HG02981 (cell line): ENCODE measurements around the gene FCGBP.
"Not testable (repeated sequence)": the region's sequence is repeated elsewhere in the genome, so short reads cannot be mapped to it uniquely, and the experiment has no call there.

ENCODE experiments used
- ATAC-seq: cut with Tn5 transposase; IDR thresholded peaks from one replicate; pipeline ENCODE4 v1.9.1; 2021; ENCODE audit warnings: mild to moderate bottlenecking, moderate library complexity; ENCODE audit not compliant: unreplicated experiment

FCGBP gene

DNA sequence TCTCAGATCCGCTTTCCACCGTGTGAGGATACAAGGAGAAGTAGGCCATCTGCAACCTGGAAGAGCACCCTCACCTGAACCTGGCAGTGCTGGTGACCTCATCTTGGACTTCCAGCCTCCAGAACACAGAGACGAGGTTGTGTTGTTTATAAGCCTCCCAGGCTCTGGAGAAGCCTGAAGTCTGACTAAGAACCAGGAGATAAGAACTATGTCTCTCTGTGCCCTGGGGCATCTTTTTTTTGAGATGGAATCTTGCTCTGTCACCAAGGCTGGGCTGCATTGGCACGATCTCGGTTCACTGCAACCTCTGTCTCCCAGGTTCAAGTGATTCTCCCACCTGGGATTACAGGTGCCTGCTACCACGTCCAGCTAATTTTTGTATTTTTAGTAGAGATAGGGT lies 14.5 kb downstream of the FCGBP start:
- no peak for ATAC-seq

DNA sequence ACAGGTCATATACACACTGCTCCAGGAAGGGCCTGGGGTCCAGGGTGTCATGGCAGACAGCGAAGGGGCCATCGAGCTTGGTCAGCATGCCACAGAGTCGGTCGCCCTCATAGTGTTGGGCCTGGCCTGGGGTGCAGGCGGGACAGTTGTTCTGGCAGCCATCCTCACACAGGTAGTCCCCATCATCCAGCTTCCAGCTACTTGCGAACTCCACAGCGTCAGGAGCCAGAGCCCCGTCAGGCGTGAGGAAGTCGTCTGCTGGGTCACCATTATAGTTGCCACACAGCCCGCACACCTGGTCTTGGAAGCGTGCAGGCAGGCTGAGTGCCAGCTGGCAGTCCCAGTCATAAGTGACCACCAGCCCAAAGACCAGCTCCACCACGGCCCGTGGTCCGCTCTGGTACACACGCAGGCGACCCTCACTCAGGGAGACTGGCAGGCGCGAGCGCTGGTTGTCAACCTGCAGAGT lies 16.2 kb downstream of the FCGBP start:
- ATAC-seq = no peak

DNA sequence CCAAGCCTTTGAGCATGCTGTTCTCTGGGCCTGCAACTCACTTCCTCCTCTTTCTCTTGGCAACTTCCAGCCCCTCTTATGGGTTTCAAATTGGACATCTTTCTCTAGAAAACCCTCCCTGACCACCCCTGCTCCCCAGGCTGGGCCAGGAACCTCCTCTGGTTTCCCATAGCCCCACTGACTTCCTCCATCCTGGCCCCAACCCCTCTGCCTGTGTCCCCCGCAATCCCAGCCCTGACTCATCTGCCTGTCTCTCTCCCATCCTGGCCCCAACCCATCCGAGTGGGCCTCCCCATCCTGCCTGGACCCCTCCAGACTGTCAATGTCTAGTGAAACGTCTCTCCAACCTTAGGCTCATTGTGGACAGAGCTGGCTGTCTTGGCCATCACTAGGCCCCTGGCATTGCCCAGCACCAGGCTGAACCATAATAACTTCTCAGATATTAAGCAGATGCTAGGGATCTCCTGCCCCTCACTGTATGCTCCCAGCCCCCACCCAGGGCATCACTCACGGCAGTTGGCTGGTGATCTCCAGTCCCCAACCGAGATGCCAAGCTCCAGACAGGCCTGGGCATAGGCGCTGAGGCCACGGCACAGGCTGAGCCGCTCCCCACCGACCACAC lies 16.8 kb downstream of the FCGBP start:
- no peak for ATAC-seq

DNA sequence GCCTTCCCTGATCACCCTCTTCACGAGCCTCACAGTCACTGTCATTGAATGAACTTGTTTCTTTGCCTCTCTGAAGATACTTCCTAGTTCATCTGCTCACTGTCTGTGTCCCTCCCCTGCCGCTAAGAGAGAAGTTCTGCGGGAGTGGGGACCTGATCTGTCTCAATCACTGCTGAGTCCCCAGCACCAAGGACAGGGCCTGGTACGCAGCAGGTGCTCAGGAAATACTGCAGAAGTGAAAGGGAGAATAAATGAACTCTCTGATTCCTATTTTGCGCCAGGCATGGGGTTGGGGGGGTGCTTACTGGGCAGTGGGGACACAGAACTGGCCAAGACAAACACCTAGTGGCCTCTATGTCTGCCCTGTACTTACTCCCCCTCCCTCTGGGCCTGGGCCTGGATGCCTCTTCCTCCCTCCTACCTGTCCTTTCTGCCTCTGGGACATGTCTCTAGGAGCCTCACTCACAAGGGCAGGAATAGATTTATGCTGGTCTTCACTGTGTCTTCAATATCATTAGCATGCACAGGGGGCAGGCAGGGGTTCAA lies 17.5 kb downstream of the FCGBP start:
- no peak for ATAC-seq

DNA sequence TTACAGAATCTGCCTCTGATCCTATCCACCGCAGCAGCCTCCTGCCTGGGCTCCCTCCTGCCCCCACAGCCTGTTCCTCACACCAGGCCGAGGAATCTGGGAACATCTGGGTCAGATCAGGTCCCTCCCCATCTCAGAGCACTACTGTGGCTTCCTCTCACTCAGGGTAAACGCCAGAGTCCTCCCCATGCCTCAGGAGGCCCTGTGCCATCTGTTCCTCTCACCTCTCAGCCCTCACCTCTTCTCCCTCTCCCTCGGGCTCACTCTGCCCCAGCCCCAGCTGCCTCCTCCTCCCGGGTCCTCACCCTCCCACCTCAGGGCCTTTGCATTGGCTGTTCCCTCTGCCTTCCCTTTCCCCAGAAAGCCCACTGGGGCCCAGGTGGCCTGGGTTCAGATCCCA lies 18.2 kb downstream of the FCGBP start:
- ATAC-seq = no peak

DNA sequence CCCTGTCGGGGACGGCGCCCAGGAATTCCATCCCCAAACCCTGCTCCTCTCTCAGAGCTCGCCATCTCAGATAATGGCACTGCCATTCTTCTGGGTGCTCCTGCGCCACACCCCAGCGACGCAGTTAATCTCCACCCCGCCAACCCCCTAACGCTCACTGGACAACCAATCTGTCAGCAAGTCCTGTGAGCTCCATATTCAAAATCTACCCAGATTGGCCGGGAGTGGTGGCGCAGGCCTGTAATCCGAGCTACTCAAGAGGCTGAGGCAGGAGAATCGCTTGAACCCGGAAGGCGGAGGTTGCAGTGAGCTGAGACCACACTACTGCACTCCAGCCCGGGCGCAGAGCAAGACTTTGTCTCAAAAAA lies 18.6 kb downstream of the FCGBP start:
- no peak for ATAC-seq

DNA sequence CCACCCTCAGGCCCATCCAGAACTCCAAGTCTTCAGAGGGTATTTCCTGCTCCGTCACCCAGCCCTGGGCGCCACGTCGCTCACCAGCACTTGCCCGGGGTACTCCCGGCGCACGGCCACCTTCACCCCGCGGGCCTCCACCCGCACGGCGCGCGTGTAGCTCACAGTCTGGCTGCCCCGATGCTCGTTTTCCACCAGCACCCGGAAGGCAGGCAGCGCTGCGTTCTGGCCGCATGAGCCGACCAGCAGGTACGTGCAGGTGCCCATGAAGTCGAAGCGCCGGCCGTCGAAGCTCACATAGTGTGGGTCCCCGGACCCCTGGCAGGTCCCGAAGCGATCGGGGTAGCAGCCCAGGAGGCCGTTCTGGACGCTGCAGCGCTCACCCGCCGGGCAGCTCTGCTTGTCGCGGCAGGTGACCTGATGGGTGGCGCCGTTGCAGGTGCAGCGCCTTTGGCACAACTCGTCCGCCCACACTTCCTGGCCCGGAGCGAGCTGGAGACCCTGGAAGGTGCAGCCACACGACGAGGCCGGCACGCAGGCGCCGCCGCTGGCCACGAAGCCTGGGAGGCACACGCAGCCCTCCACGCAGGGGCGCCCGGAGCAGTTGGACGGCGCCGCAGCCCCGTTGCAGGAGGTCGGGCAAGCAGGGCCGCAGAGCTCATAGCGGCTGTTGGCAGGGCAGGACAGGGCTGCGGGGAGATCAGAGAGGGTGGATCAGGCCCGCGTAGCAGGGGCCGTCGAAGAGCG lies 19.2 kb downstream of the FCGBP start:
- ATAC-seq = no peak

DNA sequence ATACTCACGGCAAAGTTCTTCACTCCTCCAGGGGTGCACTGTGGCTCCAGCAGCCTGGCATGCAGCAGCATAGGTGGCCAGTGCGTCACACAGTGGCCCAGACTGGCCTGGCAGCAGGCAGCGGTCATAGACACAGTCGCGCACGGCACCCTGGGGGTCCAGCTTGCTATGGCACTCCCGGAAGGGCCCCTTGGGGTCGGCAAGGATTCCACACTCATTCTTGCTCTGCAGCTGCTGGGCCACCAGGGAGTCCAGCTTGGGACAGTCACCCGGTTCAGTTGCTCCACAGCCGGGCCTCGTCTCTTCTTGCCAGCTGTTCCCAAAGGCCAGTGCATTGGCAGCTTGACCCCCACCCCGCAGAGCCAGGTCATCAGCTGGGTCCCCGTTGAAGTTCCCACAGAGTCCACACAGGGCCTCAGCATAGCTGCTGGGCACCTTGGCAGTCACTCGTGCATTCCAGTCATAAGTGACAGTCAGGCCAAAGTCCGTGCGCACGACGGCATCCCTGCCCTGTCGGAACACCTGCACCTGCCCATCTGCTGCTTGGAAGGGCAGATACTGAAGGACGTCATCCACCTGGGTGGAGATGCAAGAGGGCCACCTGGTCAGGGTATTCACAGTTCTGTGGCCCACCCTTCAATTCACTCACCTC lies 20.6 kb downstream of the FCGBP start:
- no peak for ATAC-seq

DNA sequence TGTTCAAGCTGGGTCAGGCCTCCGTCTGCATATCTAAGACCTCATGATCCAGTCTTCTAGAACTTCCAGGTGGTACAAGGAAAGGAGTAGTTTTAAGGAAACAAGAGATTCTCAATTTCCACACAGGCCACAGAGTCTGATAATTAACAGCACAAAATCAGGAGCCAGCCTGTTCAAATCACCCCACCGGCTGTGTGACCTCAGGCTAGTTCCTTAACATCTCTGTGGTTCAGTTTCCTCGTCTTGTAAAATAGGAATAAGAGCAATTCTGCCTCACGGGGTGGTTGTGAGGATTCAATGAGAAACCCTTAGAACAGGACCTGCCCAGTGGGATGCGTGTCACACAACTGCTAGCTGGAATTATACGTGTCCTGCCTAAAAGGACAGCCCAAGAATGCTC lies 25.6 kb downstream of the FCGBP start:
- ATAC-seq = no peak

DNA sequence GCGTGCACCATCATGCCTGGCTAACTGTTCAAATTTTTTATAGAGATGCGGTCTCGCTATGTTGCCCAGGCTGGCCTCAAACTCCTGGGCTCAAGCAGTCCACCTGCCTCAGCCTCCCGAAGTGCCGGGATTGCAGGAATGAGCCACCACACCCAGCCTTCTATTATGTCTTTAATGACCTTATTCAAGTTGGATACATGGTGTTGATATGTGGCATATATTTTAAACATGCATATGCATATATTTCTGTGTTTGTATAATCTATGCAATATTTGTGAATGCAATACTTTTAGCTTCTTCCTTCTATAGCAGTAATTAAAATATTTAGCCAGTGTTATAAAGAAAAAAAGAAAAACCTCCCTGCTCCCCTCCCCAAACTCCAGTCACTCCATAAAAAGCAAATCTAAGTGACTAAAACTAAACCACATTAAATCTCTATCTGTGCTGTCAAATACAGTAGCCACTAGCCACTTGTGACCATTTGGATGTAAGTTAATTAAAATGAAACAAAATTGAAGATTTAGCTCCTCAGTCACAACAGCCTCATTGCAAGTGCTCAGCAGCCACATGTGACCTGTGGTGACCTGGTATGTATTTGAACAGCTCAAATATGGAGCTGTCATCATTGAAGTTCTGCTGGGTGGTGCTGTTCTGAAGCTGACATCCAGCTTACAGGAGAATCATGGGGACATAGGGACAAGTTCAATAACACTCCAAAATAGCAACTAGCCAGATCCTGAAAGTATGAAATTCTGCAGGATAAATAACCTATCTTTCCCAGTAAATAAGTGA lies 27.4 kb downstream of the FCGBP start:
- no peak for ATAC-seq

DNA sequence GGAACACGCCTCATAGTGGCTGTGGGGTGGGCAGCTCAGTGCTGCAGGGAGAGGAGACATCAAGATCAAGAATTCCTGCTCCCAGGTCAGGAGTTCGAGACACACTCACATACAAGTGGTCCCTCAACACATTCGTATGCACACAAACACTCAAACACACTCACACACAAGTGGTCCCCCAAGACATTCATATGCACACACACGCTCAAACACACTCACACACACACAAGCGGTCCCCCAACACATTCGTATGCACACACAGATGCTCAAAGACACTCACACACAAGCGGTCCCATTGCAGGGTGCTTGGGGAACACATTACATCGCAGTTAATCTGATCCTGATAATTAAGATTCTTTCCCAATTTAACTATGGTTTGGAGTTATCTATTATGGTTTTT lies 28.2 kb downstream of the FCGBP start:
- ATAC-seq = no peak

DNA sequence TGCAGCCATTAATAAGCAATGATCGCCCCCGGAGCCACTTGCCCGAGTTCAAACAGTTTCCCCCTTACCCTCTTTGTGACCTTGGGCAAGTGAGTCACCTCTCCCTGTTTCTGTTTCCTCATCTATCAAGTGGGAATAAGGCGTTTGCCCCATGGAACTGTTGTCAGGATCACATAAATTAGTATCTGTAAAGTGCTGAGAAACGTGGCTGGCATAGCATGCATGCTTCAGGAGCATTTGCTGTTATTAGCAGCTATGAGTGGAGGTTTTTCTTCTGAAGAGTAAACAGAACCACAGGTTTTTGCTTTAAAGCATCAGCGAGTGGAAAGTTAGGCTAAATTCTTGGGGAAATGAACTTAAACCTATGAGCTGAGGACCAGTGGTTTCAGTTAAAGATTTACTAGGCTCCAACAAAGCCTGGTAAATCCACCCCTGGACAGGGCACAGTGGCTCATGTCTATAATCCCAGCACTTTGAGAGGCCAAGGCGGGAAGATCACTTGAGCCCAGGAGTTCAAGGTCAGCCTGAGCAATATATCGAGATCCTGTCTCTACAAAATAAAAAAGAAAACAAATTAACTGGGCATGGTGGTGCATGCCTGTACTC lies 30.8 kb downstream of the FCGBP start:
- ATAC-seq = not testable (repeated sequence)

DNA sequence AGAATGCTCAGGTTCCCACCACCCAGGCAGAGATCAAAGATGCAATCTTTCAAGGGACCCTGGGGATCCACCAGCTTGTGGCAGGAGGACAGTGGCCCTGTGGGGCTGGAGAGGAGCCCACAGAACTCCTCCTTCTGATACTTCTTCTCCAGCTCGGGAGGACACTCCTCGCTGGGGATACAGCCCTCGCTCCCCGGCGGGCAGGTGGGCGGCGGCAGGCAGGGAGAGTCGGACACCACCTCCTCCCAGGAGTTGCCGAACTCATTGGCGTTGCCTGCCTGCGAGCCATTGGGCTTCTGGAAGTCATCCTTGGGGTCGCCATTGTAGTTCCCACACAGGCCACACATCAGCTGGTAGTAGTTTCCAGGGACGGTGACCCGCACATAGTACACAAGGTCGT lies 32.1 kb downstream of the FCGBP start:
- not testable (repeated sequence) for ATAC-seq

DNA sequence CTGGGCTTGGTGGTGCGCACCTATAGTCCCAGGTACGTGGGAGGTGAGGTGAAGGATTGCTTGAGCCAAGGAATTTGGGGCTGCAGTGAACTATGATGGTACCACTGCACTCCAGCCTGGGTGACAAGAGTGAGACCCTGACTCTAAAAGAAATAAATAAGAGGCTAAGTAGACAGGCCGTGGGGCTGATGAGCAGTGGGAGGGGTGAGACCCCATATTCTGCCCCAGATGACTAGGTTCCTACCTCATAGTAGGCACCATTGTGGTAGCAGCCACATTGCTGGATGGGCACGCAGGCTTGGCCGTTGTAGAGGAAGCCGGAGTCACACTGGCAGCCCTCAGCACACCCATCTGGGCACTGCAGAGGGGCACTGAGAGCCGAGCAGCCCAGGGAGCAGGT lies 32.8 kb downstream of the FCGBP start:
- ATAC-seq = not testable (repeated sequence)

DNA sequence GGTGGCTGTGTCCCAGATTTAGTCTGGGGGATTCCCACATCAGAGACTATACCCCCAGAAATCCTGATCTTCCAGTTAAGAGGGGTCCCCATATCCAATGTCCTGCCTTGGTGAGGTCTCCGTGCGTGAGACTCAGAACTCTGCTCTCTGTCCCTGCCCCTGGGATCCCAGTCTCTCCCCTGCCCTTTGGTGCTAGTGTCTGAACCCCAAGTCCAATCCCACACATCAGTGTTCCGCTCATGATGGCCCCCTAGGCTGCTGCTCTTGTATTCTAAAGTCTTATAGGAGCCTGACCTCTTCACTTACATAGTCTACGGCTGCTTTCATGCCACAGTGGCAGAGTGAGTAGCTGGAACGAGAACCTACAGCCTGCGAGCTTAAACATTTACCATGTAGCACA lies 35.6 kb downstream of the FCGBP start:
- ATAC-seq = not testable (repeated sequence)

DNA sequence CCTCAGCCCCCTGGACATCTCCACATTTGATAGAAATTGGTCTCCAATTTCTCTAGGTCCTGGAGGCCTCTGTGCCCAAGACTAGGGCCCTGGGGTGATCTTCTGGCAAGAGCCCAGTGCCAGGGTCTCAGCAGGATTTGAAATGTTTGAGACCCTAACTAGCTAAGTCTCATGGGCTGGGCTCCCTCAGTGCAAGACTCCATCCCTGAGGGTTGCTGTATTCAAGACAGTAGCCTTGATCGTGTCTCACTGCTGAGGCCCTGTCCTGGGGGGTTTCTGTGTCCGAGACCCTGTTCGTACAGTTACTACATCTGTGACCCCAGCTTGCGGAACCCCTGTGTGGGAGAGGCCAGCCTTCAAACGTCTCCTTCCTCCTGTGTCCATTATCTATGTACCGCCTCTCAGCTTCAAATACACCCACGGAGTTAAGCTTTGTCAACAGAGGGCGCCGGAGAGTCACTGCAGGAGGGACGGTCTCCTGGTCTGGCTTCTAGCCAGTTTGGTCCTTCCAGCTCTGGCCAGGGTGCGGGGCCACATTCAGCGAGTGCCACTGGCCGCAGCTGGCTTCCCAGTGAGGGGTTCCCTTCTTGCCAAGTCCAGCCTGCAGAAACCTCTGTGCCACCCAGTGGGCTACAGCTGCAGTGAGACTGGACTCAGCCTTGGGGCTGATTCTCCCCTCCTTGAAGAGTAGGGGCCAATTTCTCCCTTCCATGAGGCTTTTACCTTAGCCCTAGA lies 36.8 kb downstream of the FCGBP start:
- peak; percentile 38 for ATAC-seq

DNA sequence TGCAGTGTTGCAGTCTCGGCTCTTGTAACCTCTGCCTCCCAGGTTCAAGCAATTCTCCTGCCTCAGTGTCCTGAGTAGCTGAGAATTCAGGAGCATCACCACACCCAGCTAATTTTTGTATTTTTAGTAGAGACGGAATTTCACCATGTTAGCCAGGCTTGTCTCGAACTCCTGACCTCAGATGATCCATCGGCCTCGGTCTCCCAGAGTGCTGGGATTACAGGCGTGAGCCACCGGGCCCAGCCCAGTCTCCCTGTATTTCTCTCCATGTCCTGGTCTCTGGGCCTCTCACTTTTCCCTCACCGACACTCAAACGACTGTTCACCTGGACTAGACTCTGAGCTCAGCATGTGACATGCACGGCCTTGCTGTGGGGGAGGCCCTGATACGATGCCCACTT lies 39.3 kb downstream of the FCGBP start:
- not testable (repeated sequence) for ATAC-seq

DNA sequence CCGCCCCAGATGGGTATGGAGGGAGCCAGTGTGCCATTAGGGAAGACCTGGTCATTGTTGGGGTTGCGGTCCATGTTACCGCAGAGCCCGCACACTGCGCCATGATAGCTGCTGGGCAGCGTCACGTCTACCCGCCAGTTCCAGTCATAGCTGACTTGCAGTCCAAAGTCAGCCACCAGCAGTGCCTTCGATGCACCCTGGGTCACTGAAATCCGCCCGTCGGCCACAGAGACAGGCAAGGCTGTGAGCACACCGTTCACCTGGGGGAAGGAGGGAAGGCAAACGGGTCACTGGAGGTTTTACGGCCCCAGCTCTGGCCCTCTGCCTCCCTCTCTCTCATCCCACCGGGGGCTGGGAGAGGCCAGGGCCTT lies 40.2 kb downstream of the FCGBP start:
- not testable (repeated sequence) for ATAC-seq

DNA sequence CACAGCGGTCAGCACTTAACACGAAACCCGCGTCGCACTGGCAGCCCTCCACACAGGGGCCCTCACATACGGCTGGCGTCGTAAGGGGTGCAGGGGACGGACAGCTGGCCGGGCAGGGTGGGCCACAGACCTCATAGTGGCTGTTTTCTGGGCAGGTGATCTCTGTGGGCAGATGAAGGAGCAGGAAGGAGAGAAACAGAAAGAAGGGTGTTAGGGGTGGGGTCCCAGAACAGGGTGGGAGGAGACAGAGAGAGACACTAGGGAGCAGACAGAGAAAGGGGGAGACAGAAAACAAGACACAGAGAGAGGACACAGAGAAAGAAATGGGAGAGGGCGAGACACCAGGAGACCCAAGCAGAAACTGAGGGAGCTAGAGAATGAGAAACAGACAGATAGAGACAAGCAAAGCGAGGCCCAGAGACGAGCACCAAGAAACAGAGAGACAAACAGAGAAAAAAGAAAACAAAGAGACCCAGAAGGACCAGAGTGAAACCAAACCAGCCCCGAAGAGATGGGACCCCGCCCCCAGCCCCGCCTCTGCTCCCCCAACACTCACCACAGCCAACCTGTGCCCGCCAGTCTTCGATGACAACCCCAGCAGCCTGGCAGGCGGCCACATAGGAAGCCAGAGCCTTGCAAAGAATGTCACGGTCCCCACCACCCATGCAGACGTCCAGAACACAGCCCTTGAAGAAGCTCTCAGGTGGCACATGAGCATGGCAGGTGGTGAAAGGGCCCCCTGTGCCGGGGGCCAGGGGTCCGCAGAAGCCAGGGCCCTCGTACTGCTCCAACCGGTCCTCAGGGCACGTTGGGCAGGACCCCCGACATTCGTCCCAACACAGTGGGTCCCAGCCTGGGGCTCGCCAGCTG lies 40.8 kb downstream of the FCGBP start:
- ATAC-seq = not testable (repeated sequence)
